Effector memory CD8-positive, alpha-beta T cell (primary cell): Measurements from ENCODE around the gene TRPT1.

Experiments used
- ATAC-seq: fragments of 150-1000 bp; cut with Tn5 transposase; replicated peaks from 2 replicates; pipeline ENCODE4 v1.10.0; 2021; ENCODE audit warnings: mild to moderate bottlenecking, moderate library complexity
- DNase-seq, 3 experiments: peaks; one replicate each; pipeline ENCODE4 v3.0.0; 2021
- H3K27ac Mint-ChIP-seq, 2 donors: one replicate each; pipeline ENCODE4 v1.8.0; 2022; ENCODE audit warnings: mild to moderate bottlenecking in 2 of 2, mixed read lengths in 2 of 2, moderate library complexity in 2 of 2
- H3K27me3 Mint-ChIP-seq, 2 donors: one replicate each; pipeline ENCODE4 v1.8.0; 2022; ENCODE audit warnings: mixed read lengths in 2 of 2
- H3K36me3 Mint-ChIP-seq: one replicate; pipeline ENCODE4 v1.8.0; 2022; ENCODE audit warnings: mild to moderate bottlenecking, moderate library complexity, mixed read lengths; ENCODE audit not compliant: insufficient read depth
- H3K4me1 Mint-ChIP-seq, 2 donors: one replicate each; pipeline ENCODE4 v1.8.0; 2022; ENCODE audit warnings: low read depth in 2 of 2, mixed read lengths in 2 of 2
- H3K4me3 Mint-ChIP-seq, 2 donors: one replicate each; pipeline ENCODE4 v1.8.0; 2022; ENCODE audit warnings: mild to moderate bottlenecking in 2 of 2, mixed read lengths in 2 of 2, moderate library complexity in 2 of 2
- H3K9me3 Mint-ChIP-seq, 2 donors: one replicate each; pipeline ENCODE4 v1.8.0; 2022; ENCODE audit warnings: mixed read lengths in 2 of 2

The TRPT1 gene

DNA sequence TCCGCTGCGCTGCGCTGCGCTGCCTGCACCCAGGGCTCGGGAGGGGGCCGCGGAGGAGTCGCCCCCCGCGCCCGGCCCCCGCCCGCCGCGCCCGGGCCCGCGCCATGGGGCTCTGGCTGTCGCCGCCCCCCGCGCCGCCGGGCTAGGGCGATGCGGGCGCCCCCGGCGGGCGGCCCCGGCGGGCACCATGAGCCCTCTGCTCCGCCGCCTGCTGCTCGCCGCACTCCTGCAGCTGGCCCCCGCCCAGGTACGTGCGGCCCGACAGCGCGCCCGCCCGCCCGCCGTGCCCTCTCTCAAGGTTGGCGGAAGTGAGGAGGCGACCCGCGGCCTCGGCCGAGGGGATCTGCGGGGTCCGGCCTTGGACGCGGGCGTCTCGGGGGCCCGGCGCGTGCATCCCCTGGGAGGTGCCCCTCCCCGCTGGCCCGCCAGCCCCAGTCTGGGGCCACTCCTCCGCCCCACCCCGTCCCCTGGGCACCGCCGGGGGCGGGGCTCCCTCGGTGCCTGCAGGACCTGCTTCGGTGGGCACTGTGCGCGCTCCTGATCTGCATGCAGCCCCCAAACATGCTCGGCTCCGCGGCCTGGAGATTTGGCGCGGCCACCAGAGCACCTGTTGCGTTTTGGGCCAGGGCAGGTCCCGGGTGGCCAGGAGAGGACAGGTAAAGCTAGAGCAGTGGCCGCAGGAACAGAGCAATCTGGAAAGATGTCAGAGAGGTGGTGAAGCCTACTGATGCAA is 8.8 kb upstream of the TRPT1 start:
- Mint-ChIP-seq H3K36me3 (peaks cover 12% of the 10 kb centered on the region), H3K4me1 (peaks cover 24 to 26% of the 10 kb centered on the region in 2 donors), H3K27me3 (no peaks in the 10 kb centered on the region), H3K4me3 (peak overlapping the region; percentile 80 to 86), H3K27ac (peak overlapping the region; percentile 46 to 81), H3K9me3 (no peaks in the 10 kb centered on the region)
- DNase-seq (peak in 2 of 3 experiments; percentile 52 to 53), ATAC-seq (peak; percentile 68)

DNA sequence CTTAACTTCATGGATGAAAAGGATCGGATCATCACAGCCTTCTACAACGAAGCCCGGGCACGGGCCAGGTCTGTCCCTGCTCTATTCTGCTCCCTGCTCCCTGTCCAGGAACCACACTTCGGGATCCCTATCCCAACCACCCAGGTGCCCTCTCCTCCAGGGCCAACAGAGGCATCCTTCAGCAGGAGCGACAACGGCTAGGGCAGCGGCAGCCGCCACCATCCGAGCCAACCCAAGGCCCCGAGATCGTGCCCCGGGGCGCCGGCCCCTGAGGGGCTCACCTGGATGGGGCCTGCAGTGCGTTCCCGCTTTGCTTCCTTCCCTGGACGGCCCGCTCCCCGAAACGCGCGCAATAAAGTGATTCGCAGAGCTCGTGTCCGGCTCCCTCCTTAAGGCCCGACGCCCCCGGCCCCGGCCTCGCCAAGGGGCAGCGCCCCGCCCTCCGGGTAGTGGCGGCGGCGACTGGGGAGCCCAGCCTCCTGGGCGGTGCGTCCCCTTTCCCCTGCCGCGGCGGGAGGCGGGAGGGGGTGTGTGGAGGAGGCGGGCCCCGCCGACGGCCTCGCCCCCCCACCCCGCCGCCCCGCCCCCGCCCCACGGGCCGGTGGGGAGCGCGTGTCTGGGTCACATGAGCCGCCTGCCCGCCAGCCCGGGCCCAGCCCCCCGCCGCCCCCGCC is 8.1 kb upstream of the TRPT1 start, which contains the start of gene VEGFB:
Gene VEGFB, plus strand, starts transcription at position 672 of the 674 bp plus-strand sequence. CDS start 250 bp downstream, outside the sequence.
- Mint-ChIP-seq H3K36me3 (peaks cover 13% of the 10 kb centered on the region), H3K27me3 (no peaks in the 10 kb centered on the region), H3K27ac (peak within 1 kb of the TSS; percentile 46 to 81), H3K9me3 (no peaks in the 10 kb centered on the region), H3K4me1 (peaks cover 29 to 30% of the 10 kb centered on the region in 2 donors), H3K4me3 (peak within 1 kb of the TSS; percentile 80 to 86)
- ATAC-seq (peak; percentile 60), DNase-seq (peak; percentile 48 to 62 (median 56))

DNA sequence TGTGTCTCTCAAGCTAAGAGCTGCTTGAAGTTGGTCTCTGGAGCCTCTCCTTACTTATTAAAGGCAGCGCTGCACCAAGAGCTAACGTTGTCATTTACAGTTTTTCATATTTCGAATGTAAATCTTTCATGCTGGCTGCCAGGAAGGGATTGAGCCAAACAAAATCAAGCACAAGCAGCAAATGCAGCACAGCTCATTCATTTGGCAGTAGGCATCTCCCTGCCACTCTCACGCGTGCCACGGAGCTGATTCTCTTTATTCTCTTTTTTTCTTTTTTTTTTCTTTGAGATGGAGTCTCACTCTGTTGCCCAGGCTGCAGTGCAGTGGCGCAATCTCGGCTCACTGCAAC is 7.0 kb upstream of the TRPT1 start:
- H3K27ac Mint-ChIP-seq = peak overlapping the region in 1 of 2 donors; percentile 49
- H3K9me3 Mint-ChIP-seq = no peaks in the 10 kb centered on the region
- ATAC-seq (no peak), DNase-seq (no peak)
- H3K27me3 Mint-ChIP-seq = no peaks in the 10 kb centered on the region
- H3K36me3 Mint-ChIP-seq = peaks cover 13% of the 10 kb centered on the region
- peaks cover 30 to 31% of the 10 kb centered on the region in 2 donors for H3K4me1 Mint-ChIP-seq
- H3K4me3 Mint-ChIP-seq = peak overlapping the region; percentile 61 to 91

DNA sequence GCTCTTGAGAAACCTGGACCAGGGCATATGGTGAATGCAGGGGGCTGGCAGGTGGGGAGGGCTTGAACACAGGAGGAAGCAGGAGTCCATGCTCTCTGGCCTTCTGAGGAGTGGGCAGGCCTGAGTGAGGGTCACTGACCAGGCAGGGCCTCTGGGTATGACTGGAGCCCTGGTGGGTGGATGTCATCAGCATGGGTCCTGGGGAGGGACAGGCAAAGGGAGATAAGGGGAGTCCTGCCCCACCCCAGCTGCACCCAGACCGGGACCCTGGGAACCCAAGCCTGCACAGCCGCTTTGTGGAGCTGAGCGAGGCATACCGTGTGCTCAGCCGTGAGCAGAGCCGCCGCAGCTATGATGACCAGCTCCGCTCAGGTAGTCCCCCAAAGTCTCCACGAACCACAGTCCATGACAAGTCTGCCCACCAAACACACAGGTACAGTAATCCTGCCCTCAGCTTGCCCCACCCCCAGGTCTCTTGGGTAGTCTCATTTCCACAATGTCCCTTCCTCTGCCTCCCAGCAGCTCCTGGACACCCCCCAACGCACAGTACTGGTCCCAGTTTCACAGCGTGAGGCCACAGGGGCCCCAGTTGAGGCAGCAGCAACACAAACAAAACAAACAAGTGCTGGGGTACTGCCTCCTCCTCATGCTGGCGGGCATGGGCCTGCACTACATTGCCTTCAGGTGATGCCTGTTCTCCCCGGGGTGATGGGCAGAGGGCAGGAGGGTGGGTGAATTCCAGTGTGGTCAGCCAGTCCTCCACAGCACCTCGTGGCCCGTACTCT is 6.4 kb upstream of the TRPT1 start:
- no peaks in the 10 kb centered on the region for H3K27me3 Mint-ChIP-seq
- ATAC-seq (no peak), DNase-seq (no peak)
- H3K9me3 Mint-ChIP-seq = no peaks in the 10 kb centered on the region
- H3K27ac Mint-ChIP-seq = peak overlapping the region in 1 of 2 donors; percentile 49
- H3K4me1 Mint-ChIP-seq = peaks cover 31 to 33% of the 10 kb centered on the region in 2 donors
- H3K36me3 Mint-ChIP-seq = peaks cover 13% of the 10 kb centered on the region
- peak overlapping the region; percentile 61 to 91 for H3K4me3 Mint-ChIP-seq

DNA sequence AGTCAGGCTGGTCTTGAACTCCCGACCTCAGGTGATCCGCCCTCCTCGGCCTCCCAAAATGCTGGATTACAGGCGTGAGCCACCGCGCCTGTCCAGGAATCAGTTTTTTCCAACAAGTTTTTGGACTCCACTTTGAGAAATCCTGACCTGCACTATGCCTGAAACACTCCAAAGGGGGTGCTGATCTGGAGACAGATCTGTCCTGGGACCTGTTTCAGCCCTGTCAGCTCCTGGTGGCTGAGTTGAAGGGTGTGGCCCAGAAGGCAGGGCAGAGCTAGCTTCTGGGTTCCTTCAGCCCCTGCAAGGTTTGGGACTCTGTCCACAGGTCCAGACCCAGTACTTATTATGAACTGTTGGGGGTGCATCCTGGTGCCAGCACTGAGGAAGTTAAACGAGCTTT is 5.6 kb upstream of the TRPT1 start:
- peak overlapping the region in 1 of 2 donors; percentile 38 for H3K27ac Mint-ChIP-seq
- no peaks in the 10 kb centered on the region for H3K9me3 Mint-ChIP-seq
- H3K27me3 Mint-ChIP-seq = no peaks in the 10 kb centered on the region
- no peak for ATAC-seq
- H3K4me3 Mint-ChIP-seq = peak overlapping the region; percentile 91 to 93
- peaks cover 39 to 41% of the 10 kb centered on the region in 2 donors for H3K4me1 Mint-ChIP-seq
- peaks cover 16% of the 10 kb centered on the region for H3K36me3 Mint-ChIP-seq
- no peak for DNase-seq

DNA sequence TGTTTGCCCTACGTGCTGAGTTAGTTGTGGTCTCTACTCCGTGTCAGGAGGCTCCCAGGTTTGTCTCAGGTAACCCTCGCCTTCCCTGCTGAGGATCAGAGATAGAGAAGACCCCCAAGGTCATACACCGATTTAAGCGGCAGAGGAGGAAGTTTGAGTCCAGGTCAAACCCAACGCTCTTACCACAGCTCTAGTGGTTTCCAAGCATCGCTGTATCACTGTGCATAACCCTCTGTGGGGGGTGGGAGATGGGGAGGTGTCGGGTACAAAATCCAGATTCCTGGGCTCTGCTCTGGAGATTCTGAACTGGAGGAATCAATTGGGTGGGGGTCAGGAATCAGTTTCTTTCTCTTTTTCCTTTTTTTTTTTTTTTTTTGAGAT is 5.0 kb upstream of the TRPT1 start:
- Mint-ChIP-seq H3K27ac (peak overlapping the region; percentile 97 to 98), H3K27me3 (no peaks in the 10 kb centered on the region), H3K4me3 (peak overlapping the region; percentile 91 to 93), H3K36me3 (peaks cover 16% of the 10 kb centered on the region), H3K4me1 (peaks cover 39 to 41% of the 10 kb centered on the region in 2 donors), H3K9me3 (no peaks in the 10 kb centered on the region)
- DNase-seq (no peak), ATAC-seq (no peak)

DNA sequence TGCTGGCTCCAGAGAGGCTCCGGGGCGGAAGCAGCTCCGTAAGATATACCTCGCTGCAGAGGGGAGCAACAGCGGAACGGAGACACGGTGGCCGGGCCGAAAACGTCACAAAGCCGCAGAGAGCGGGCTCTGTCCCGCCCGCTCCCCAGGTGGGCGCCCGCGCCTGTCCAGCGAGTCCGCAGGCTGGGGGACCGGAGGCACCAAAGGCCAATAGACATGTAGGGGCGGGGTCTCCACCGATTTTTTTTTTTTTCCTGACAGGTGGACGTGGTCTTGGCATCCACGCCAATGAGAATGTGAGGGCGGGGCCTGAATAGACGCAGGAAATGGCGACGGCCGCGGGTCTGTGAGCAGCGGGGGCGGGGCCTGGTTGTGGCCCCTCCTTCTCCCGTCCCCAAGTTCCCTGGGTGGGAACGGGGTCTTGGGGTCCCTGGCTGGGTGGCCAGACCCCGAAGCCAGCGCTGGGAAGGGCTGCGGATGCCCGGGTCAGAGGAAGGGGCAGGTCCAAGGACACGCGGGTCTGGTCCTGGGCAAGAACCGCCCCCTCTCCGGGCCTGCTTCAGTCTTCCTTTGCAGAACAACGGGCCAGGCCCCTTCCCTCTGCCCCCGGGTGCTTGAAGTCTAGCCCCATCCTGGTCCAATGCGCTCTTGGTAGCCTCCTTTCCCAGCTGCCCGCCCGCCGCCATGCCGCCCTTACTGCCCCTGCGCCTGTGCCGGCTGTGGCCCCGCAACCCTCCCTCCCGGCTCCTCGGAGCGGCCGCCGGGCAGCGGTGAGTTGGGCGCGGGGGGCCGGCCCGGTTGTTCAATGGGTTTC is 4.4 kb upstream of the TRPT1 start, which contains the start of gene DNAJC4:
Gene DNAJC4, plus strand, starts transcription at position 378 of the 814 bp plus-strand sequence. Its CDS starts 307 bp downstream, at position 685.
- Mint-ChIP-seq H3K36me3 (peaks cover 16% of the 10 kb centered on the region), H3K27me3 (no peaks in the 10 kb centered on the region), H3K4me3 (peak within 1 kb of the TSS; percentile 91 to 93), H3K27ac (peak within 1 kb of the TSS; percentile 97 to 98), H3K9me3 (no peaks in the 10 kb centered on the region), H3K4me1 (peaks cover 37 to 38% of the 10 kb centered on the region in 2 donors)
- DNase-seq = peak; percentile 83 to 86 (median 85)
- peak; percentile 50 for ATAC-seq

DNA sequence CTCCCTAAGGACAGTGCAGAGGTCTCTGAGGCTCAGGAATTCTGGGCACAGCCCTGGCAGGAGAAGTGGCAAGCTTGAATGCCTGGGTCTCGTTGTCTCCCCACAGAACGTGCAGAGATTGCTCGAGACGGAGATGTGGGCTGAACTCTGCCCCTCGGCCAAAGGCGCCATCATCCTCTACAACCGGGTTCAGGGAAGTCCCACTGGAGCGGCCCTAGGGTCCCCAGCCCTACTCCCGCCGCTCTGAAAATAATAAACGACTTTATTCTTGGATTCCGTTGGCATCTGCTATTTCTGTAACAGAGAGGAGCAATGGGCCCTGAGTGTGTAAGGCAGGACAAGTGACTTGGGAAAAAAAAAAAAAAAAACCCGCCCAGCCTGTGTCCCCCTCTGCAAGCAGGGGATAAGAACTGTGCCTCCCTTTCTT is 3.8 kb upstream of the TRPT1 start:
- Mint-ChIP-seq H3K9me3 (no peaks in the 10 kb centered on the region), H3K27me3 (no peaks in the 10 kb centered on the region), H3K4me1 (peaks cover 37 to 39% of the 10 kb centered on the region in 2 donors), H3K4me3 (peak overlapping the region; percentile 91 to 93), H3K27ac (peak overlapping the region; percentile 97 to 98), H3K36me3 (peaks cover 16% of the 10 kb centered on the region)
- DNase-seq = no peak
- no peak for ATAC-seq

DNA sequence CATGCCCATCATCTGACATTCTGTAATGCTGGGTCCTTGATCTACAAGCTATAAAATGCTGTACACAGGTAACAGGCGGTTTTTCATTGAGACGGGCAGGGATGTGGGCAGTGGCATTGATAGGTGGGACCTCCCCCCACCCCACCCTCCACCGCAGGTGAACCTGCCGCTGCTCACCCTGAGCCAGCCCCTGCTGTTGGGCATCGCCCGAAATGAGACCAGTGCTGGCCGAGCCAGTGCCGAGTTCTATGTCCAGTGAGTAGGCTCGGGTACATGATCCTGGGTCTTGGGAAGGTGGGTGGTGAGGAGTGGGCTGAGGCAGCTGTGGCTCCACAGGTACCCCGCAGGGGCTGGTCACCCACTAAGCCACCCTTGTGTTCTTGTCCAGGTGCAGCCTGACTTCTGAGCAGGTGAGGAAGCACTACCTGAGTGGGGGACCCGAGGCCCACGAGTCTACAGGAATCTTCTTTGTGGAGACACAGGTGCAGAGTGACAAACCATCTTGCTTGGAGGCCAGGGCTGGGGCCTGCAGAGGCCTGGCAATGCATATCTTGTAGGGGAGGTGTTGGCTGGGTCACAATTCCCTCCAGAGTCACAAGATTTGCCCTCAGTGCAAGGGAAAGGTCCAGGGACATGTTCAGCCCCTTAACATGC is 3.2 kb upstream of the TRPT1 start:
- peaks cover 37 to 40% of the 10 kb centered on the region in 2 donors for H3K4me1 Mint-ChIP-seq
- peaks cover 19% of the 10 kb centered on the region for H3K36me3 Mint-ChIP-seq
- H3K27ac Mint-ChIP-seq = peak overlapping the region; percentile 97 to 98
- no peaks in the 10 kb centered on the region for H3K27me3 Mint-ChIP-seq
- ATAC-seq (no peak), DNase-seq (no peak)
- H3K4me3 Mint-ChIP-seq = peak overlapping the region; percentile 91 to 93
- H3K9me3 Mint-ChIP-seq = no peaks in the 10 kb centered on the region

DNA sequence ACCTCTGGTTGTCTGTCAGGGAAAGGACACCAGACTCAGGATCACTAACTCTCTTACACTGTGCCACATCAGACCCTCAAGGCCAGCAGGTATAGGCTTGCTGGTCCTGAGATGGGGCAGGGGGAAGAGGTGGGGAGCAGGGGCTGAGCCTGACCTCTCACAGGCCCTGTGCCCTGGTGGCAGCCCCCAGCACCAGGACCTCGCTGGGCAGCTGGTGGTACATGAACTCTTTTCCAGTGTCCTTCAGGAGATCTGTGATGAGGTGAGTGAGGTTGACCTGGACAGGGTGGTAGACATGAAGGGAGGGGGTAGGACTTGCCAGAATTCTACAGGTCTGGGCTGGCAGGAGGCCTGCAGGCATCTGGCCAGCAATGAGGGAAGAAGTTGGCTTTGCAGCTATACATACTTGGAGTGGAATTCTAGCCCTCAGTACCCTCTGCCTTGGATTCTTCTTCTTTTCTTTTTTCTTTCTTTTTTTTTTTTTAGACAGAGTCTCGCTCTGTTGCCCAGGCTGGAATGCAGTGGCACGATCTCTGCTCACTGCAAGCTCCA is 1.5 kb upstream of the TRPT1 start:
- Mint-ChIP-seq H3K4me1 (peaks cover 28 to 36% of the 10 kb centered on the region in 2 donors), H3K27me3 (no peaks in the 10 kb centered on the region), H3K4me3 (peak overlapping the region; percentile 85 to 87), H3K36me3 (peaks cover 31% of the 10 kb centered on the region), H3K27ac (peak overlapping the region; percentile 87 to 94), H3K9me3 (no peaks in the 10 kb centered on the region)
- DNase-seq (no peak), ATAC-seq (no peak)

DNA sequence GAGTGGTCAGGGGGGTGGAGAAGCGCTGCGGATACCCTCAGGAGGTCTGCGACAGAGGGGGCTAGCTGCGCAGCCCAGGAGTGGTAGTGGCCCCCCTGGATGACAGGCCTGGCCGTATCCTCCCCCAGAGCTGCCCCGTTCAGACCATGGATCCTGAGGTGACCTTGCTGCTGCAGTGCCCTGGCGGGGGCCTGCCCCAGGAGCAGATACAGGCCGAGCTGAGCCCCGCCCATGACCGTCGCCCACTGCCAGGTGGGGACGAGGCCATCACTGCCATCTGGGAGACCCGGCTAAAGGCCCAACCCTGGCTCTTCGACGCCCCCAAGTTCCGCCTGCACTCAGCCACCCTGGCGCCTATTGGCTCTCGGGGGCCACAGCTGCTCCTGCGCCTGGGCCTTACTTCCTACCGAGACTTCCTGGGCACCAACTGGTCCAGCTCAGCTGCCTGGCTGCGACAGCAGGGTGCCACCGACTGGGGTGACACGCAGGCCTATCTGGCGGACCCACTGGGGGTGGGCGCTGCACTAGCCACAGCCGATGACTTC is 593 bp upstream of the TRPT1 start:
- peak overlapping the region; percentile 87 to 94 for H3K27ac Mint-ChIP-seq
- no peaks in the 10 kb centered on the region for H3K27me3 Mint-ChIP-seq
- H3K4me3 Mint-ChIP-seq = peak overlapping the region; percentile 85 to 87
- H3K36me3 Mint-ChIP-seq = peaks cover 35% of the 10 kb centered on the region
- H3K9me3 Mint-ChIP-seq = no peaks in the 10 kb centered on the region
- peak; percentile 49 for ATAC-seq
- peaks cover 27 to 31% of the 10 kb centered on the region in 2 donors for H3K4me1 Mint-ChIP-seq
- DNase-seq = peak; percentile 49 to 55 (median 50)
